Measurements from ENCODE around the gene LIN9. TPM values are rescaled to one million over a fixed set of nuclear protein-coding genes. Genes with fewer than 3 reads are reported as not detected.

LIN9 gene
- total RNA-seq, 1 donor from 2014 or later: 14.0 TPM

DNA sequence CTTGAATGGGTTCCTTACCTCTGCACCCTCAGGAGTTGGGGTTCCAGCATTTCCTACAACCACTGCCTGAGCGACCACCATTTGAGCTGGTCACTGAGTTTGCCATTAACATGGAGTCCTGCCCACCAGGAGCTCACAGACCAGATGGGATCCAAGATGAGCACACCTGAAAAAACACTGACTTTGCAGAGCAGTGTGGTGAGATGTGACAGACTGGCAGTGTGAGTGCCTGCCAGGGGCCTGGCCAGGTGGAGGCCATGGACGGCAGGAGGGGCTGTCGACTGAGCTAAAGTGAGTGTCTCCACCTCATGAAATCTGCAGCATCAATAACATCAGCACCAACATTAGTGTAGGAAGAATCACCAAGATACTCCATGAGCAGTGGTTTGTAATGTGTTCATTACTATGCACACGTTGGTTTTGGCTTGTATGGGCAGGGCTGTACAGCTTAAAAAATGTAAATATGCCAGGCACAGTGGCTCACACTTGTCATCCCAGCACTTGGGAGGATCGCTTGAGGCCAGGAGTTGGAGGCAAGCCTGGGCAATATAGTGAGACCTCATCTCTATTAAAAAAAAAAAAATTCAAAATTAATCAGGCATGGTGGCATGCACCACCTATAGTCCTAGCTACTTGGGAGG is 97.7 kb downstream of the LIN9 start:
- H3K36me3 Mint-ChIP-seq (ENCODE audit: low read depth): no peaks in the 10 kb centered on the region
- TF ChIP-seq, protein P1, sequence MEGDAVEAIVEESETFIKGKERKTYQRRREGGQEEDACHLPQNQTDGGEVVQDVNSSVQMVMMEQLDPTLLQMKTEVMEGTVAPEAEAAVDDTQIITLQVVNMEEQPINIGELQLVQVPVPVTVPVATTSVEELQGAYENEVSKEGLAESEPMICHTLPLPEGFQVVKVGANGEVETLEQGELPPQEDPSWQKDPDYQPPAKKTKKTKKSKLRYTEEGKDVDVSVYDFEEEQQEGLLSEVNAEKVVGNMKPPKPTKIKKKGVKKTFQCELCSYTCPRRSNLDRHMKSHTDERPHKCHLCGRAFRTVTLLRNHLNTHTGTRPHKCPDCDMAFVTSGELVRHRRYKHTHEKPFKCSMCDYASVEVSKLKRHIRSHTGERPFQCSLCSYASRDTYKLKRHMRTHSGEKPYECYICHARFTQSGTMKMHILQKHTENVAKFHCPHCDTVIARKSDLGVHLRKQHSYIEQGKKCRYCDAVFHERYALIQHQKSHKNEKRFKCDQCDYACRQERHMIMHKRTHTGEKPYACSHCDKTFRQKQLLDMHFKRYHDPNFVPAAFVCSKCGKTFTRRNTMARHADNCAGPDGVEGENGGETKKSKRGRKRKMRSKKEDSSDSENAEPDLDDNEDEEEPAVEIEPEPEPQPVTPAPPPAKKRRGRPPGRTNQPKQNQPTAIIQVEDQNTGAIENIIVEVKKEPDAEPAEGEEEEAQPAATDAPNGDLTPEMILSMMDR (conservative IDR thresholded peaks at IDR 0.05): no peak
- H3K9me3 Mint-ChIP-seq: no peaks in the 10 kb centered on the region
- DNase-seq (ENCODE audit: low read depth, low spot score): no peak
- no peak overlapping the region for H3K4me3 Mint-ChIP-seq
- H3K27me3 Mint-ChIP-seq (ENCODE audit: low read depth): peaks cover 5% of the 10 kb centered on the region
- no peak overlapping the region for H3K27ac Mint-ChIP-seq (ENCODE audit: unreplicated experiment)
- peaks cover 4% of the 10 kb centered on the region for H3K4me1 Mint-ChIP-seq

DNA sequence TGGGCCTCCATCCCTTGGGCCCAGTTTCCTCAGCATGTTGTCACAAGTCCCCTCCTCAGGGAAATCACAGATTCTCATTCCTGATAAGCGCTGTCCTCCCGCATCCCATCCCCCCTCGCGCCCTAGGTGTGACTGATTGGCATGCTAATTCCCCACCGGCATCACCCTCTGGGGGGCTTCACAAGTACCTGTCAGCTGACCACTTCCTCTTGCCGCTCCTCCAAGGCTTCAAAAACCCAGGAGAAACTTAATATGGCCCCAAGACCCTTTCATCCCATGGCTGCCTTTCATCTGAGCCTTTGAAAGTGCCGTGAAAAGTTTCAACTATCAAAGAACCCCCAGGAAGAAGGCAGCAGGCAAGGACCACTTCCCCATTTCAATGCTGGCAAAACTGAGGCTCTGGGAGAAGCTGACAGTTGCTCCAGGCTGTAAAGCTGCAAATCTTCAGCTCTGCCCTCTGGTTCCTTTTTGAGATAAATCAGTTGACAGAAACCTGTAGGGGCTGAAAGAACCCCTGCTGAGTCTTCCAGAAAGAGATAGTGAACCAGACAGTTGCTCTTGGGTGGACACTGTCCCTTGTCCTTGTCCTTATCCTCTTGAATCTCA is 98.3 kb downstream of the LIN9 start:
- H3K9me3 Mint-ChIP-seq: no peaks in the 10 kb centered on the region
- H3K27ac Mint-ChIP-seq (ENCODE audit: unreplicated experiment): no peak overlapping the region
- TF ChIP-seq, protein P1 (conservative IDR thresholded peaks at IDR 0.05): no peak
- peaks cover 5% of the 10 kb centered on the region for H3K27me3 Mint-ChIP-seq (ENCODE audit: low read depth)
- peaks cover 4% of the 10 kb centered on the region for H3K4me1 Mint-ChIP-seq
- H3K4me3 Mint-ChIP-seq: no peak overlapping the region
- H3K36me3 Mint-ChIP-seq (ENCODE audit: low read depth): no peaks in the 10 kb centered on the region
- DNase-seq (ENCODE audit: low read depth, low spot score): no peak

DNA sequence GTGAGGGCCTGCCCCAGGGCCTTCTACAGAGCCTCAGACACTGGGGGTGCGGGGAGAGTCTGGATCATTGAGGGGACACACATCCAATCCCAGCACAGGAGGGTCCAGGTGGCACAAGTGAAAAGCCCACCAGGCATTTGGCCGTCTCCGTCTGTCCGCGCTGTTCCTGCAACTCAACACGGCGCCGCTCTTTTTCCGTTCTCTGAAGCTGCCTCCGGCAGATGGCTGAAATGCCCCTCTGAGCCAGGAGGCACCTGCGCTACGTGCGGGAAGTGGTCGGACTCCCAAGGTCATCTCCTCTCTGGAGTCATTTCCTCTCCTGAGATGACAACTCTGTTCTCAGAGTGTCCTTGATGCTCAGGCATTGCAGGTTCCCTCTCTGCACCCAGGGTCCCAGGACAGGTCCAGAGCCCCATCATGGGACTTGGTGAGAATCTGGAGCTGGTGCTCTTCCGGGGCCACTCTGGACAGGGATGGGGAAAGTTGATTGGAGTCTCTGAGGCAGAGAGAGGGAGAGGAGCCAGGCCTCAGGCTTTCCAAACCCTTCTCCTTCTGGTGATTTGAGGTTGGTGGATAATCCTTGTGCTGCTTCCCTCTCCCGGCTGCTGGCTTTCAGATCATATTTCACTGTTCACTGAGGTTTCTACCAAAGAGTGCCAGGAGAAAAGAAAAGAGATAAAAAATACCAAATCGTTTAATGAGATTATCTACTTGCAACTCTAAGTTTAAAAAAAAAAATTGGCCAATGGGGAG is 99.5 kb downstream of the LIN9 start:
- Mint-ChIP-seq H3K27ac (ENCODE audit: unreplicated experiment) (peak overlapping the region; percentile 52), H3K4me3 (no peak overlapping the region), H3K4me1 (peaks cover 4% of the 10 kb centered on the region)

DNA sequence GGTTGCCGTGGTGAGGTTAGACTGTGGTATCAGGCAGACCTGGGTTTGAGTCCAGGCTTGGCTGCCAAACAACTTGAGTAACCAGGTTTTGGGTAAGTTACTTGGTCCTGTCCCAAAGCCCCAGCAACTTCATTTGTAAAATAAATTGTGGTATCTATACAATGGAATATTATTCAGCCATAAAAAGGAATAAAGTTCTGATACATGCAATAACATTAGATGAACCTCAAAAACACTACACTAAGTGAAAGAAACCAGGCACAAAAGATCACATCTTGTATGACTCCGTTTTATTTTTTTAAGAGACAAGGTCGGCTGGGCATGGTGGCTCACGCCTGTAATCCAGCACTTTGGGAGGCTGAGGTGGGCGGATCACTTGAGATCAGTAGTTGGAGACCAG is 101.9 kb downstream of the LIN9 start:
- Mint-ChIP-seq H3K36me3 (ENCODE audit: low read depth) (no peaks in the 10 kb centered on the region), H3K4me1 (no peaks in the 10 kb centered on the region), H3K27me3 (ENCODE audit: low read depth) (peaks cover 5% of the 10 kb centered on the region), H3K9me3 (no peaks in the 10 kb centered on the region), H3K27ac (ENCODE audit: unreplicated experiment) (no peak overlapping the region), H3K4me3 (no peak overlapping the region)
- no peak for DNase-seq (ENCODE audit: low read depth, low spot score)
- TF ChIP-seq, protein P1 (conservative IDR thresholded peaks at IDR 0.05): no peak

More for the DNA sequence above, 99.5 kb downstream of the LIN9 start:
- TF ChIP-seq, protein P1 (conservative IDR thresholded peaks at IDR 0.05): no peak
- Mint-ChIP-seq H3K36me3 (ENCODE audit: low read depth) (no peaks in the 10 kb centered on the region), H3K27me3 (ENCODE audit: low read depth) (peaks cover 5% of the 10 kb centered on the region), H3K9me3 (no peaks in the 10 kb centered on the region)
- no peak for DNase-seq (ENCODE audit: low read depth, low spot score)

DNA sequence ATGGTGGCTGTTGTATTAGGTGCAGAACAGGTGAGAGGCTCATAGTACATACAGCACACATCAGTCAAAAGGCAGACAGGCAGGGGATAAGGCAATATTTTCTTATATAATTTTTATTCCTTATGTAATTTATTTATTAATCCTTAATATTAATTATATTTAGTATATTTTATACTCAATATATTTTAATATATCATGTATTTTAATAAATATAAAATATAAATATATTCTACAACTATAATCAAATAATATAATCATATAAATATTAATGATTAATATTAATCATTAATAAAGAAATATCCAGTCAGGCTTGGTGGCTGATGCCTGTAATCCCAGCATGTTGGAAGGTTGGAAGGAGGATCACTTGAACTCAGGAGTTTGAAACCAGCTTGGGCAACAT is 104.8 kb downstream of the LIN9 start:
- TF ChIP-seq, protein P1 (conservative IDR thresholded peaks at IDR 0.05): no peak
- DNase-seq (ENCODE audit: low read depth, low spot score): no peak
- Mint-ChIP-seq H3K27ac (ENCODE audit: unreplicated experiment) (no peak overlapping the region), H3K36me3 (ENCODE audit: low read depth) (no peaks in the 10 kb centered on the region), H3K4me1 (no peaks in the 10 kb centered on the region), H3K9me3 (peaks cover 2% of the 10 kb centered on the region), H3K4me3 (no peak overlapping the region), H3K27me3 (ENCODE audit: low read depth) (peaks cover 12% of the 10 kb centered on the region)

Measured in neural crest cell (in vitro differentiated cells).